H1 (cell line): Measurements from ENCODE around the gene EPX. TPM values are rescaled to one million over a fixed set of nuclear protein-coding genes. Genes with fewer than 3 reads are reported as not detected.

Source experiments
- CTCF ChIA-PET: fragments of 300-600 bp; sonication (Branson Sonifier 250); formaldehyde crosslinking; loops from one replicate; lab custom pipeline; 2021; ENCODE audit not compliant: partially characterized antibody; lab: Charles Lee
- POLR2A ChIA-PET: fragments of 300-600 bp; sonication (Branson Sonifier 250); formaldehyde crosslinking; loops from one replicate; lab custom pipeline; 2021; ENCODE audit warnings: inconsistent platforms; ENCODE audit not compliant: partially characterized antibody; lab: Charles Lee
- DNase-seq, 2 experiments: peaks; one replicate each; pipeline versions ENCODE4 v3.0.0 to v3.0.0-alpha.2; 2010 to 2022; ENCODE audit warnings: low spot score in 2 of 2, low read depth in 1 of 2, mixed read lengths in 1 of 2
- FAIRE-seq: peaks from 2 replicates; lab custom pipeline; 2011; peaks lifted over from hg19 to GRCh38; lab: Jason Lieb, UNC
- H2AFZ ChIP-seq: 2 replicates; pipeline ENCODE4 v1.8.1; 2012; ENCODE audit warnings: low read length, inconsistent platforms
- H2AK5ac ChIP-seq: 2 replicates; pipeline ENCODE4 v1.6.1; 2013; ENCODE audit warnings: low read depth, low read length
- H2BK120ac ChIP-seq: replicated peaks from 2 replicates; pipeline ENCODE3; 2013; ENCODE audit warnings: low read depth, low read length, inconsistent platforms
- H2BK12ac ChIP-seq: 2 replicates; pipeline ENCODE4 v1.6.1; 2013; ENCODE audit warnings: low read depth, low read length
- H2BK15ac ChIP-seq: 2 replicates; pipeline ENCODE4 v1.6.1; 2013; ENCODE audit warnings: low read length
- H2BK20ac ChIP-seq: 2 replicates; pipeline ENCODE4 v1.6.1; 2013; ENCODE audit warnings: low read length
- H2BK5ac ChIP-seq: 2 replicates; pipeline ENCODE4 v1.6.1; 2013; ENCODE audit warnings: low read depth, low read length
- H3K14ac ChIP-seq: 2 replicates; pipeline ENCODE4 v1.6.1; 2013; ENCODE audit warnings: inconsistent platforms; ENCODE audit not compliant: insufficient read length
- H3K18ac ChIP-seq: 2 replicates; pipeline ENCODE4 v1.6.1; 2013; ENCODE audit warnings: low read length; ENCODE audit errors: extremely low read depth
- H3K23ac ChIP-seq: 2 replicates; pipeline ENCODE4 v1.6.1; 2013; ENCODE audit warnings: inconsistent platforms; ENCODE audit not compliant: insufficient read length
- H3K23me2 ChIP-seq: 2 replicates; pipeline ENCODE4 v1.6.1; 2013; ENCODE audit warnings: low read depth, low read length
- H3K27ac ChIP-seq: 2 replicates; pipeline ENCODE4 v1.6.1; 2011; ENCODE audit warnings: low read depth, low read length, inconsistent platforms
- H3K27me3 ChIP-seq, 4 experiments: replicated peaks in 1 of 4; 1 replicate in 1 of 4; 2 replicates in 3 of 4; pipeline versions ENCODE4 v1.6.1 to v1.8.1; 2011 to 2013; ENCODE audit warnings: low read length in 3 of 4, mild to moderate bottlenecking in 3 of 4, inconsistent platforms in 2 of 4, mixed read lengths in 2 of 4, moderate library complexity in 1 of 4; ENCODE audit not compliant: control insufficient read depth in 3 of 4, insufficient read depth in 3 of 4; ENCODE audit errors: extremely low read depth in 1 of 4
- H3K36me3 ChIP-seq, 4 experiments: 2 replicates each; pipeline versions ENCODE4 v1.6.1 to v1.8.1; 2011 to 2013; ENCODE audit warnings: mild to moderate bottlenecking in 4 of 4, low read length in 3 of 4, moderate library complexity in 2 of 4, control low read depth in 1 of 4, inconsistent platforms in 1 of 4; ENCODE audit not compliant: insufficient read depth in 4 of 4, control insufficient read depth in 2 of 4
- H3K4ac ChIP-seq: replicated peaks from 2 replicates; pipeline ENCODE3; 2013; ENCODE audit warnings: low read length, low read depth, mixed read lengths, inconsistent platforms; ENCODE audit not compliant: insufficient read length
- H3K4me1 ChIP-seq, 4 experiments: replicated peaks in 1 of 4; 1 replicate in 1 of 4; 2 replicates in 3 of 4; pipeline versions ENCODE4 v1.6.1 to v1.8.1; 2011 to 2013; ENCODE audit warnings: low read length in 3 of 4, inconsistent platforms in 2 of 4, mixed read lengths in 1 of 4; ENCODE audit not compliant: insufficient read depth in 4 of 4, control insufficient read depth in 3 of 4
- H3K4me2 ChIP-seq, 2 experiments: 2 replicates each; pipeline versions ENCODE4 v1.6.1 to v1.8.1; 2011 to 2013; ENCODE audit warnings: low read depth in 2 of 2, low read length in 2 of 2, control low read depth in 1 of 2, inconsistent platforms in 1 of 2, mild to moderate bottlenecking in 1 of 2; ENCODE audit not compliant: insufficient read depth in 1 of 2
- H3K4me3 ChIP-seq, 4 experiments: fragments of 200-600, 300-600 bp in 1 of 4; sonication (generic), shearing (Covaris generic), sonication (Bioruptor Twin) in 1 of 4; 2 replicates each; pipeline versions ENCODE4 v1.5.1 to v1.8.1; 2011 to 2016; ENCODE audit warnings: low read length in 4 of 4, low read depth in 3 of 4, control low read depth in 2 of 4, inconsistent platforms in 2 of 4, mild to moderate bottlenecking in 2 of 4, mixed read lengths in 1 of 4, moderate library complexity in 1 of 4; ENCODE audit not compliant: insufficient read depth in 2 of 4; ENCODE audit errors: extremely low read depth in 1 of 4
- H3K56ac ChIP-seq: replicated peaks from 2 replicates; pipeline ENCODE3; 2013; ENCODE audit warnings: low read depth, mild to moderate bottlenecking, mixed read lengths, low read length, inconsistent platforms; ENCODE audit not compliant: insufficient read length
- H3K79me1 ChIP-seq: 2 replicates; pipeline ENCODE4 v1.6.1; 2013; ENCODE audit warnings: low read depth, low read length, control low read depth
- H3K79me2 ChIP-seq, 2 experiments: 2 replicates each; pipeline versions ENCODE4 v1.6.1 to v1.8.1; 2012 to 2013; ENCODE audit warnings: low read length in 2 of 2, mild to moderate bottlenecking in 2 of 2, inconsistent platforms in 1 of 2; ENCODE audit not compliant: insufficient read depth in 2 of 2, control insufficient read depth in 1 of 2
- H3K9ac ChIP-seq, 4 experiments: replicated peaks in 1 of 4; 1 replicate in 1 of 4; 2 replicates in 3 of 4; pipeline versions ENCODE4 v1.6.1 to v1.8.1; 2011 to 2013; ENCODE audit warnings: low read depth in 3 of 4, low read length in 3 of 4, control low read depth in 2 of 4, mild to moderate bottlenecking in 2 of 4, moderate library complexity in 2 of 4, inconsistent platforms in 1 of 4; ENCODE audit errors: extremely low read depth in 1 of 4
- H3K9me3 ChIP-seq, 2 experiments: 2 replicates each; pipeline versions ENCODE4 v1.6.1 to v1.8.1; 2012 to 2013; ENCODE audit warnings: mild to moderate bottlenecking in 2 of 2, moderate library complexity in 2 of 2, control low read depth in 1 of 2, inconsistent platforms in 1 of 2, low read depth in 1 of 2, low read length in 1 of 2, mixed read lengths in 1 of 2; ENCODE audit not compliant: insufficient read depth in 2 of 2
- H4K20me1 ChIP-seq, 2 experiments: replicated peaks in 1 of 2; 2 replicates each; pipeline versions ENCODE3 to v1.8.1; 2011 to 2013; ENCODE audit warnings: inconsistent platforms in 2 of 2, low read length in 2 of 2, mild to moderate bottlenecking in 1 of 2; ENCODE audit not compliant: insufficient read depth in 2 of 2, control insufficient read depth in 1 of 2
- H4K5ac ChIP-seq: 2 replicates; pipeline ENCODE4 v1.6.1; 2013; ENCODE audit warnings: low read length, low read depth, mixed read lengths, inconsistent platforms; ENCODE audit not compliant: insufficient read length
- H4K8ac ChIP-seq: 2 replicates; pipeline ENCODE4 v1.8.0; 2013; ENCODE audit warnings: mild to moderate bottlenecking, moderate library complexity, low read length, inconsistent platforms; ENCODE audit not compliant: insufficient read depth; ENCODE audit errors: extremely low read depth
- H4K91ac ChIP-seq: replicated peaks from 2 replicates; pipeline ENCODE3; 2013; ENCODE audit warnings: low read length, mixed read lengths, inconsistent platforms; ENCODE audit not compliant: insufficient read length
- CBX5 ChIP-seq: fragments of 300-800, 300-1000 bp; sonication (generic); IDR thresholded peaks from 2 replicates; pipeline ENCODE4 v1.7.1; 2016; ENCODE audit warnings: antibody characterized with exemption, low read length, low read depth
- CHD1 ChIP-seq: IDR thresholded peaks from 2 replicates; pipeline ENCODE4 v1.6.1; 2012; ENCODE audit warnings: low read depth, low read length, improper control_type of control experiment
- CHD2 ChIP-seq: IDR thresholded peaks from 2 replicates; pipeline ENCODE4 v1.6.1; 2012; ENCODE audit warnings: low read length, improper control_type of control experiment
- CTCF ChIP-seq, 3 experiments: IDR thresholded peaks; 1 replicate in 2 of 3; 2 replicates in 1 of 3; pipeline versions ENCODE4 v1.5.1 to v1.6.1; 2011; ENCODE audit warnings: low read length in 3 of 3, mild to moderate bottlenecking in 3 of 3, inconsistent platforms in 2 of 3, low read depth in 1 of 3, moderate library complexity in 1 of 3; ENCODE audit not compliant: insufficient read depth in 1 of 3; ENCODE audit errors: control extremely low read depth in 1 of 3
- EP300 ChIP-seq, 2 experiments: IDR thresholded peaks; 1 replicate in 1 of 2; 2 replicates in 1 of 2; pipeline ENCODE4 v1.6.1; 2011 to 2012; ENCODE audit warnings: low read depth in 2 of 2, low read length in 2 of 2, mild to moderate bottlenecking in 2 of 2, borderline replicate concordance in 1 of 2, inconsistent platforms in 1 of 2, moderate library complexity in 1 of 2
- JUND ChIP-seq: IDR thresholded peaks from 2 replicates; pipeline ENCODE4 v1.6.1; 2011; ENCODE audit warnings: mild to moderate bottlenecking, improper control_type of control experiment, low read length
- POU5F1 ChIP-seq: IDR thresholded peaks from 2 replicates; pipeline ENCODE4 v1.6.1; 2011; ENCODE audit warnings: low read depth, mild to moderate bottlenecking, low read length, moderate library complexity
- RAD21 ChIP-seq, 2 experiments: IDR thresholded peaks in 1 of 2; conservative IDR thresholded peaks in 1 of 2; 2 replicates each; pipeline ENCODE4 v1.6.1; 2011; ENCODE audit warnings: low read depth in 2 of 2, low read length in 2 of 2, improper control_type of control experiment in 1 of 2, inconsistent platforms in 1 of 2, mild to moderate bottlenecking in 1 of 2, moderate library complexity in 1 of 2
- SRF ChIP-seq: IDR thresholded peaks from 2 replicates; pipeline ENCODE4 v1.6.1; 2011; ENCODE audit warnings: mild to moderate bottlenecking, low read depth, low read length, moderate library complexity
- TAF1 ChIP-seq: IDR thresholded peaks from 2 replicates; pipeline ENCODE4 v1.6.1; 2011; ENCODE audit warnings: mild to moderate bottlenecking, low read depth, low read length
- TCF12 ChIP-seq: IDR thresholded peaks from 2 replicates; pipeline ENCODE4 v1.6.1; 2011; ENCODE audit warnings: low read depth, mild to moderate bottlenecking, low read length
- WGBS, 2 experiments: shearing (Covaris generic) in 1 of 2; methylation state at CpG; one replicate each; pipeline versions ENCODE4 v1.1.6 to v1.1.7; 2013 to 2015; ENCODE audit warnings: low lambda C conversion rate in 2 of 2, mixed read lengths in 2 of 2, inconsistent platforms in 1 of 2, low coverage in 1 of 2, missing lambda C conversion rate in 1 of 2; ENCODE audit not compliant: insufficient replicate concordance in 2 of 2, insufficient coverage in 1 of 2, insufficient read length in 1 of 2; ENCODE audit errors: extremely low coverage in 1 of 2, missing lambda C conversion rate in 1 of 2; 5-methylcytosine and 5-hydroxymethylcytosine counted together
- polyA plus RNA-seq, 7 experiments: library from polyadenylated mRNA; depleted of rRNA in 3 of 7; stranded (reverse) in 5 of 7; unstranded in 2 of 7; fragments of >200 nt in 5 of 7; fragments of 200-250 nt in 2 of 7; gene quantifications; 1 replicate in 5 of 7; 2 replicates in 1 of 7; 4 replicates in 1 of 7; pipeline versions ENCODE4 v1.2.1 to v1.2.3, GENCODE V29; 2011 to 2013; ENCODE audit warnings: missing spikeins in 2 of 7, mixed read lengths in 2 of 7
- total RNA-seq: library from RNA; stranded (reverse); fragmentation: NEBNext Ultra II Directional; extraction: Animal tissue kit (Norgen Biotek cat#: 25700); gene quantifications from 2 replicates; pipeline ENCODE4 v1.2.1, GENCODE V29; 2021
- TF ChIP-seq, protein P1 (sequence below): IDR thresholded peaks from 2 replicates; pipeline ENCODE4 v1.6.1; 2012; ENCODE audit warnings: inconsistent platforms

EPX gene
- total and polyA plus RNA-seq, 2 of the 8 experiments (the other 6 are each of a cell fraction or from before 2014, with no cell fraction given): not detected

DNA sequence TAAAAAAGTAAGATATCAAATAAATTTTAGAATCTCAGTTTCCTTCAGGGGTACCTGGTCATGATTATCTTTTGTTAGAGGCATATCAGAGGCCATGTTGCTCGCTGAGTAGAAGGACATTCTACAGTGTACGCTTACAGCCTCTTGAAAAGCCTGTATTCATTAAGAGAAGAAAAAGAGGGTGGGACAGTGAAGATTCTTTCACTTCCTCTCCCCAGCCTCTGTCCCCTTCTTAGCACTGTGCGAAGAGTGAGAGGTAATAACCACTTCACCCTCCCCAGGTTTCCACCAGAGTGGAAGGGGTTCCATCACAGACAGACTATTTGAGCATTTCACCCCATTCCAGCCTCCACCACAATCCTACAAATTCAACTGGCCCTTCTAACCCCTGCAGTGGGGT is 41.0 kb downstream of the EPX start:
- Histone ChIP-seq H3K9ac (no peak overlapping the region), H2BK12ac (no peak overlapping the region), H2BK5ac (no peak overlapping the region), H3K27ac (no peak overlapping the region), H2AK5ac (no peak overlapping the region), H3K9me3 (no peaks in the 10 kb centered on the region), H3K27me3 (peaks cover 0 to 9% (median 4%) of the 10 kb centered on the region in 4 experiments; a peak in 3 of 7 replicates), H2BK15ac (no peak overlapping the region), H3K23me2 (no peaks in the 10 kb centered on the region), H4K20me1 (no peaks in the 10 kb centered on the region), H4K5ac (no peak overlapping the region), H3K36me3 (no peaks in the 10 kb centered on the region), H3K4me2 (no peak overlapping the region), H3K4ac (no peak overlapping the region), H2BK120ac (no peak overlapping the region), H2BK20ac (no peak overlapping the region), H3K4me1 (peaks cover 0 to 2% (median 0%) of the 10 kb centered on the region in 4 experiments; a peak in 4 of 7 replicates), H3K14ac (no peak overlapping the region), H4K8ac (no peak overlapping the region), H2AFZ (no peak overlapping the region), H3K18ac (no peak overlapping the region), H3K79me1 (no peaks in the 10 kb centered on the region), H3K4me3 (no peak overlapping the region), H3K23ac (no peak overlapping the region), H4K91ac (no peak overlapping the region), H3K56ac (no peak overlapping the region), H3K79me2 (no peaks in the 10 kb centered on the region)
- ChIA-PET POLR2A (no interaction called here), CTCF (interaction anchor here (1.1 kb wide), 1 partner anchor 75 kb away, joined by 3 read pairs; no protein-coding TSS in a partner anchor)
- WGBS, 2 experiments: 91% methylated on average over 3 of the region's 3 CpGs; no CpG with 5 or more reads in 1 of the 2 experiments
- no peak for FAIRE-seq
- DNase-seq: no peak
- TF ChIP-seq CBX5 (no peak), CHD2 (no peak), SRF (no peak), POU5F1 (no peak), TCF12 (no peak), JUND (no peak), CHD1 (no peak), EP300 (IDR thresholded peaks at IDR 0.05; ENCODE audit: borderline replicate concordance in 1 of 2, low read depth in 2 of 2, low read length in 2 of 2) (no peak), TAF1 (no peak), CTCF (IDR thresholded peaks at IDR 0.05; ENCODE audit: control extremely low read depth in 1 of 3, insufficient read depth in 1 of 3, low read depth in 1 of 3, low read length in 3 of 3) (no peak), RAD21 (IDR thresholded peaks at IDR 0.05 in 1 of 2, conservative IDR thresholded peaks at IDR 0.05 in 1 of 2; ENCODE audit: low read depth in 2 of 2, low read length in 2 of 2) (no peak)
- TF ChIP-seq, protein P1, sequence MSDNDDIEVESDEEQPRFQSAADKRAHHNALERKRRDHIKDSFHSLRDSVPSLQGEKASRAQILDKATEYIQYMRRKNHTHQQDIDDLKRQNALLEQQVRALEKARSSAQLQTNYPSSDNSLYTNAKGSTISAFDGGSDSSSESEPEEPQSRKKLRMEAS: no peak
